NCI-H1930 (cell line): ENCODE results near the gene CRYGN.

Experiments used
- DNase-seq, 2 experiments: peaks; one replicate each; lab custom pipeline; 2025; lab: John Stamatoyannopoulos, UW

The CRYGN gene, protein sequence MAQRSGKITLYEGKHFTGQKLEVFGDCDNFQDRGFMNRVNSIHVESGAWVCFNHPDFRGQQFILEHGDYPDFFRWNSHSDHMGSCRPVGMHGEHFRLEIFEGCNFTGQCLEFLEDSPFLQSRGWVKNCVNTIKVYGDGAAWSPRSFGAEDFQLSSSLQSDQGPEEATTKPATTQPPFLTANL

DNA sequence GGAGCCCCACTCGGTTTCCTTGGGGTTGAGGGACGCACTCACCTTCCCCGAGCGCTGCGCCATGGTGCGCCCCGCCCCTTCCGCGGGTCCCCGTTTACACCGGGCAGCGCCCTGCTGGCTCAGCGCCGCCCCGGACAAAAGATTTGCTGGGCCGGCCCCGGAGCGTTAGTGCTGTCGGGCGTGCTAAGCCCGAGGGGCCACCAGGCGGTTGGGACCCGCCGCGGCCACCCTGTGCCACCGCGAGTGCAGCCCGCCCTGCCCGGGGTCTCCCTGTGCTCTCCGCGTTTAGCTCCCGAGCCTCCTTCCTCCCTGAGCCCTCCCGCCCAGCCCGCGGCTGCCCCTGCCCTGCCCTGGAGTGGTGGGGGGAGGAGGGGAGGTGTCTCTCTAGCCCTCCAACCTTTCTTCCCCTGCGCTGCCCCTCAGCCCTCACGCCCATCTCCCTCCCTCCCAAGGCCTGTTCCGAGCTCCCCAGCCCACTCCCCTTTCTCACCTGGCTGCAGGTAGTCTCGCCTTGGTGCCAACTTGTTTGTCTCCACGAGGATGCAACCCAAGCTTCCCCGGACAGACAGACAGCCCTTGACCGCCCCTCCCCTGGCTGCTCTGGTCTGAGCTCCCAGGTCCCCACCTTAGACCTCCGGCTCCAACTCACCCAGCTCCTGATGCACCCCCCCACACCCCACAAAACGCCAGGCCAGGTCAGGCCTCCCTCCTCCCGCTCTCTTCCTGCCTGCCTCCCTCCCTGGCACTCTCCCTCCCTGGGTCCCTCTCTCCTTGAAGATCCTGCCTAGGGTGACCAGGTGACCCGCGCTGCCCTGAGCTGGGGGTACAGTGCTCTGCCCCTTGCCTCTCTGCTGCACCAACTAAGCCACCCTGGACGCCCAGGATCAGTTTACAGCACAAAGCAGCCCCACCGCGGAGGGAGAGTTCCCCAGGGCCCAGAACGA lies at the start of gene CRYGN:
TSS of gene CRYGN (minus strand) at position 287 of the 944 bp plus-strand sequence. CDS start at position 63, 224 bp downstream.
- no peak for DNase-seq

DNA sequence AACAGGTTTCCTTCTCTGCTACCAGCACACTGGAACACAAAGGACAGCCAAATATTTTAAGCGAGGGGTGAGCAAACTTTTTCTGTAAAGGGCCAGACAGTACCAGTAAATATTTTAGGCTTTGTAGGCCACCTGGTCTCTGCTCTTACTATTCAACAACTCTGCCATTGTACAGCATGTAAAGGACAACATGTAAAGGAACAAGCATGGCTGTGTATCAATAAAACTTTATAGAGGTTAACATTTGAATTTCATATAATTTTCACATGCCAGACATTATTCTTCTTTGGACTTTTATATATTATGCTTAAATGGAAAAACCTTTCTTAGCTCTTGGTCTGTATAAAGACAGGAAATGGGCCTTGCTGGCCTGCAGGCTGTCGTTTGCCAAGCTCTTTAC lies 49.6 kb upstream of the CRYGN start:
- no peak for DNase-seq

DNA sequence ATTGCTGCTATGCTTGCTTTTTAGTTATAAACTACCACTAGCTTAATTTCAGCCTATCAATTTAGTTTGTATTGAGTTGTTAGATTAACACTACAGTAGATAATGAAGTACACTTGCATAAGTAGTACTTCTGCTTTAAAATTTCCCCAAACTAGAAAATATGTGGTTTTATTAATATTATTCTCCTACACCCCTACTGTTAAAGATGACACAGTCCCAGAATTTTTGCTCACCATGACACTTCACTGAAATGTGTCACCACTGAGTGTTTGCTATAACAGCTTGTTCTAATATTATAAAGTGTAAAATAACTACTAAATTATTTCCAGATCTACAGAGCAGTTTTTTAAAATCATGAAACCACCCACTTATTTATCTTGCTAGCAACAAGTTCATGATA lies 48.2 kb upstream of the CRYGN start:
- no peak for DNase-seq

DNA sequence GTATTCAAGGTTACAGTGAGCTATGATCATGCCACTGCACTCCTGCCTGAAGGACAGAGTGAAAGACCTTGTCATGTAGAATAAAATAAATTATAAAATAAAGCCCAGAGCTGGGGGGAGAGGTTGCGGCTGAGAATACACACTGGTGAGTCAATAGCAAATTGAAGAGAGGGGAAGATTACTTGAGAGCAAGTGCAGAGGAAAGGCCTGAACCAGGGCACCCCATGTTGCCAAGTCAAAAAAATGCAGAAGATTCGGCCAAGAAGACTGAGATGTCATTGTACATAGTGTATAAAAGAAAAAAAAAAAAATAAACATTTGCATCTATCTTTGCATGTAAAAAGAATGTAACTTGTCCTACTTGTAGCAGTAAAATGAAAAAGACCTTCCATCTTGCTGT lies 47.3 kb upstream of the CRYGN start:
- DNase-seq = no peak

DNA sequence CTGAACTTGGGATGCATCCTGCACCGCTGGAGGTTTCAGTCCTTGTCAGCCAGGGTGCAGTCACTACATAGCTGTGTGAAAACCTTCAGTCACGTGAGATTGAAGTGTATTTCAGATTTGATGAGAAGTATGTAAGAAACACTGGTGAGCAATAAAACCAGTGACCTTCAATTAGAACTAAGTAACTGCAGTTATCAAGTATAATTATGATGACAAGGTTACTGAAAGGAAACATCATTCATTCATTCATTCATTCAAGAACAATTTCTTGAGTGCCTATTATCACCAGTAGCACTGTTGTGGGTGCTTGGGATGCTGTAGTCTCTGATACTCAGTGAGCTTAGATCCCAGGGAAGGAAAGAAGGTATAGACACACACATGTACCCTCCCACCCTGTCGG lies 46.1 kb upstream of the CRYGN start:
- no peak for DNase-seq

DNA sequence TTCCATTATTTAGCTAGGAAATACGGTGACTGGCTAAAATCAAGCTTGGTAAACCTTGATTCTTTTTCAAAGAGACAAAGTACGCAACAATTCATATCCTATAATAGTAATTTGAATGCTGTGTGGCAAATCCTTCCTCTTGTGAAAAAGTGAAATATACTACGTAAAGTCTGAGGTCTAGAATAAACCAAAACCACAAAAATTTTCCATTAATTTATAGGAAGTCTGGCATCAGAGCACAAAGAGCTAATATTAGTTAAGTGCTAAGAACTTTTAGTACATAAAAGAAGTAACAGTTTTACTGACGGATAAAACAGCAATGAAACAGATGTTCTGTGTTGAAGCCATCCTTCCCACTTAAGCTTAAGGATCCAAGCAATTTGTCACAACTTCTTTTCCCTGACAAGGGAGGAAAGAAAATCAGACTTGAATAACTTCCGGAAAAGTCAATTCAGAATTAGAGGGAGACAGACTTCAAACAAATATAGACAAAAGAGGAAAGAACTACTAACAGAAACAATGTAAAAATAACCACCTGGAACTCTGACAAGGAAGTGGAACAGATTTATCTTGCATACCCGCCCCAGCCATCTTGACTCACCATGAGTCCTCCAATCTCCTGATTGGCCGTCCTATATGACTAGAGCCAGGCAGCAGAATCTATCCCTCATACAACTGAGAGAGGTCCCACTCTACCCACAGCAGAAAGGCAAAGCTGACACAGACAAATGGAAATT lies 45.2 kb upstream of the CRYGN start:
- DNase-seq = no peak

DNA sequence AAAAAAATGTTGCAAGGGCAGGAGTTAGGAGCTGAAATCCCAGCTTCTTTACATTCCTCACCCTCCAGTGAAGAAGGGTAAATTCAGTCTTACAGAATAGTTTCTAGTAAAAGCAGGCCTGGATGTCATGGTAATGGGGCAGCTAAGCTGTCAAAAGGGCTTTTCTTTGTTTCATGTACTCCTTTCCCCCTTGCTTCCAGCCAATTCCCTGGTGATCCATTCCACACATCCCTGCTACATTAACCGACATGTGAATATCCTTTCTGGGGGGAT lies 43.7 kb upstream of the CRYGN start:
- no peak for DNase-seq

DNA sequence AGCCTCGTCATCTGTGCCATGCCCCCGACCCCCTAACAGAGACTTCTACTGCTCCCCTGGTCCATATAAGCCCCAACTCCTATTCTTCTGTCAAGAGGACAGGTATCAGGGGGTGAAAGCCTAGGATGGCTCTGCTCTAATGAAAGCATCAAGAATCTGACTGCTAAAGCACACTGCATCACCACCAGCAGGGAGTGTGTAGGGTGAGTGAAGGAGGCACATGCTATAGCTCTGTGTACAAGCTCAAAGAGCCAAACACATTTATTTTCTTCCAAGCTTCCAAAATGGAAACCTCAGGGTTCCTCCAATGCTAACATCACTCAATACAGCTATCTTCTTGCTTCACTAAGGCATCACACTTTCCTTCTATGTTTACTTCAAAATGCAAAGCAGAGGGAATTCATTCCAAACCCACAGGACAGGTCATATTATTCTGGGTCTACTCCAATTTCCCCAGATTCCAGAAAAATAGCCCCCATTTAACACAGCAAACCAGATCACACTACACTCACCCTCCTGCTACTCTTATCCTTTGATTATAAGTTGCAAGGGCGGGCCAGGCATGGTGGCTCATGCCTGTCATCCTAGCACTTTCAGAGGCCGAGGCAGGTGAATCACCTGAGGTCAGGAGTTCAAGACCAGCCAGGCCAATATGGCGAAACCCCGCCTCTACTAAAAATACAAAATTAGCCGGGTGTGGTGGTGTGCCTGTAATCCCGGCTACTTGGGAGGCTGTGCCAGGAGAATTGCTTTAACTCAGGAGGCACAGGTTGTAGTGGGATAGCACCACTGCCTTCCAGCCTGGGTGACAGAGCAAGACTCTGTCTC lies 43.2 kb upstream of the CRYGN start:
- DNase-seq = no peak

DNA sequence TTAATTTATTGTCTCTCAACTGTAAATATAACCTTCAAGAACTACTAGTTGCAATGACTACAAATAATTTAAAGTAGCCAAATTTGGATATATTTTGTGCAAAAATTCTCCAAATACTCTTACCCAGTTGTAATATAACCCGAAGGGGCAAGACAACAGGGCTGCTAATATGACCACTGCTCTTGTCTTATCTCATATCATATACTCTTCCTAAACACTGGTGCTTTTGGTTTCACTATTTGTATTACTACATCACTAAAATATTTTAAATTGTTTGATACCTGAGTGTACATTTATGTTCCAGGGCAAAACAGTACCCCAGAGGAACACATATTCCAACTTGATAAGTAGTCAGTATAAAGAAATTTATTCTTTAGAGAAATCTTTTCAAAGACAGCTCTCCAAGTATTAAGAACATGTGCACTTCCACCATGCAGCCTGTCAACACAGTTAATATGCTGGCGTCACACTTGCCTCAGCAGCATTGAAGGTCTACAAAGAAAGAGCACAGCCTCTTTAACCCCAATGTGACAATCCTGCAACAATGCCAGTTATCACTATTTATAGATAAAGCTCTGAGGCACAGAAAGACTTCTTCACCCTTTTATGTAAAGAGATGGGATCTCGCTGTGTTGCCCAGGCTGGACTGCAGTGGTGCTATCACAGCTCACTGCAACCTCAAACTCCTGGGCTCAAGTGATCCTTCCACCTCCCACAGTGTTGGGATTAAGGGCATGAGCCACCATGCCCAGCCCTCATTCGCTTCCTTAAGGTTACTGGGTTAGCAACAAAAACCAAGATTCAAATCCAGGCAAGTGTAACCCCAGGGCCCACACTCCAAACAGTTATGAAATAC lies 41.9 kb upstream of the CRYGN start:
- DNase-seq = no peak

DNA sequence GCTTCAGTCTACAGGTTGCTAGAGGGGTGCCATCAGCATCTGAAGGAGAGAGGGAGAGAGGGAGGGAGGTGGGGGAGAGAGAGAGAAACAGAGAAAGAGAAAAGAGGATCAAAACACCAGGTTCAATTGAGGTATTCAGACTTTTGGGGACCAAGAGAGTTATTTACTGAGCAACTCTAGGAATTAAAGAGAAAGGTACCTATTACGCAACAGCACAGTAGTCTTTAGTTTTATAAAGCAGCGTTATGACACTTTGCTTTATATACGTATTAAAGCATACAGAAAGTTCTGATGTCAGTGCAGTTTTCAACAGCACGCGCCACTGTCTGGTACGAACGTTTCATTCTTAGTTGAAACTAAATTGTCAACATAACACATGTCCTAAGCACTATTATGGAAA lies 37.9 kb upstream of the CRYGN start:
- no peak for DNase-seq

DNA sequence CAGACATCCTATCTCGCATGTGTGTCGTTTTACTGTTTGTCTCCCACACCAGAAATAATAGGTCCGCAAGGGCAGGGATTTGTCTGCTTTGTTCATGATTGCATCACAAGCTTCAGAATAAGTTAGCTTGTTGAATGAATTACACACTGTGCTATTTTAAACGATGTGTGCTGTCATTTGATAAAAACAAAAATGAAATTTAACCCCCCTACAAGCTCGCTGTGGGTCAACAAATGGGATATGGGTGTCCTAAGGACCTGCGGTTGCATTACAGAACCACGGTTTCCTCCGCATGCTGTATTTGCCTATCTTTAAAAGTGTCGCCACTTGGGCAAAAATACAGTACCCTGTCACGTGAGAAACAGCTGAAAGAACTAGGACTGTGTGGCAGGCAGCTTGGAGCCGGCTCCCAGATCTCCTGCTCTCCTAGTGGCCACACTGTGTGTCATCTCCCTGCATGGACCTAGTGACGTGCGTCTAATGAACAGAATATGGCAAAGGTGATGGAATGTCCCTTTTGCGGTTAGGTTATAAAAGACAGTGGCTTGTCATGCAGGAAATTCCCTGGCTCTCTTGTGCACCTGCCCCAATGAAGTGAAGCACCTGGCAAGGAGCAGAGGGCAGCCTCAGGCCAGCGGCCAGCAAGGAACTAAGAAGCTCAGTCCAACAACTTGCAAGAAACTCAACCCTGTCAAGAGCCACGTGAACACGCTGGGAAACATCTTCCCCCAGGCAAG lies 32.9 kb upstream of the CRYGN start:
- DNase-seq = no peak

DNA sequence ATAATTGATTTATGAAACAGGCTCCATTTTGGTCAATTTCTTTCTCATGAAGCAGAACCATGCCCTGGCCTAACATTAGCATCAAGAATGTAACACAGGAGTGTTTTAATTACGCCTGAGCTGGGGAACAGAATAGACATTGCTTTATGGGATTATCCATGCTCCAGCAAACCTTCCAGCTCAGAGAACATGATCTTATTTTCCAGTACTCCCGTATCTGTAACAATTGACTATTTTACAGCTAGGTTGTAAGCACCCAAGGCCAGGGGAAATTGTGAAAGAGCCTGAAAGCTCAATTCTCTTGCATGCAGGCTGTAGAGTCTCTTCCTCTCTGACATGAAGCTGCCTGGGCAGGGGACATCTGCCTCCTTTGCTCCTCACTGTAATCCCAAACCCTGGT lies 30.8 kb upstream of the CRYGN start:
- DNase-seq = no peak

DNA sequence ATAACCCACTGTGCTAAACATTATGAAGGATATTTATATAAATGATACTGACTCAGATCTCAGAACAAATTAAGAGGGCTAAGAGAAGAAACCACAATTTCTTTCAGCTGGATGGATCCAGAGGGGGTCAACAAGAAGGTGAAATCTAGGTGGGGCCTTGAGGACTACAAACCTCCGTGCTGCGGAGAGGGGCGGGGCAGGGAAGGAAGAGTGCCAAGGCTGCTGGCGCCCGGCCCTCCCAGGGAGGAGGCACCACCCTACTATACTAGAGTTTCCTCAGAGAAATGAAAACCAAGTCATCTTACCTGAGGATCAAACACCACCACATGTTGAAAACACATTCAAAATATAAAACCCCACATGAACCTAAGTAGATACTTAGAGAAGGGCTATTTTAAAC lies 29.3 kb upstream of the CRYGN start:
- DNase-seq = no peak

DNA sequence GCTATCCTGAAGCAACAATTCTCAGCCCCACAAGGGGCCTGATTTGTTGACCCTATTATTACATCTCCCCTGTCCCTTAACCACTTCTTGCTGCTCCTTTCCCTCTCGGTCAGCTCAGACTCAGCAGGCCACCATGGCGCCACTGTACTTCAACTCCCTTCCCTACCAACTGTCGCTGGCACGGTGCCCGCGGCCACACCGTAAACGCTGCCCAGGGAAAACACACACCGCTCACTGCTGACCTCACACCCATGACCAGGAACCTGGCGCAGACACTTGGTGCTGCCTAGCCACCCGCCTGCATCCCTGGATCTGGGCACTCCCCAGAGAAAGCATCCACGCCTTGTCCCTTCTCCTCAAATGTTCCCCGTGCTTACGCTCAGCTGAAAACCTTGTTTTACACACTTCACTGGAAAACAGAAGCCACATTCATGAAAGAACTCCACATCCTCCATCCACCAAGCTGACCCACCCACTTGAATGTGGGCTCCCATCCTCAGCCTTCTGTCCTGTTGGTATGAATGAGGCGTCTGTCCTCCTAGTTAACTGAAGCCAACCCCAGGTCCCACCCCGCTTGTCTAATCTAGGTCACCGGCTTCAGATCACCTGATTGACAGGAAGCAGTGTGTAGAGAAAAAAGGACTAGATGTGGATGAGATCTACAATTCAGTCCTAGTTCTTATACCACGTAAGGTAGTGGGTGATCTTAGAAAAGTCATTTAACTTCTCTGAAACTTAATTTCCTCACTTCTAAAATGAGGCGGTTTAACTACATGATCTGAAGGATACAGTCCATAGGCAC lies 28.5 kb upstream of the CRYGN start:
- DNase-seq = no peak

DNA sequence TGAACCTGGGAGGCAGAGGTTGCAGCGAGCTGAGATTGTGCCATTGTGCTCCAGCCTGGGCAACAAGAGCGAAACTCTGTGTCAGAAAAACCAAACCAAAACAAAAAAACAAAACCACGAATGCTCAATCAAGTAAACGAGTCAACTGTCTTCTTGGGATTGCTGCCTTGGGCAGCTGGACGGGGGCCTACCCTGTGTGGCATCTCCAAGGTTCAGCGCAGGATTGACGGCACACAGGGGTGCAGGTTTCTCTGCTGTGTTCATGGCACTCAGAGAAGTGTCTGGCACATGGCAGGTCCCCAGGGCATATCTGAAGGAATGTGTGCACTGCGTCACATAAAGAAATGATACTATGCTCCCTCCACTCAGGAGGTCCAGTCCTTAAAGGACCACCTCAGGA lies 25.2 kb upstream of the CRYGN start:
- DNase-seq = no peak

DNA sequence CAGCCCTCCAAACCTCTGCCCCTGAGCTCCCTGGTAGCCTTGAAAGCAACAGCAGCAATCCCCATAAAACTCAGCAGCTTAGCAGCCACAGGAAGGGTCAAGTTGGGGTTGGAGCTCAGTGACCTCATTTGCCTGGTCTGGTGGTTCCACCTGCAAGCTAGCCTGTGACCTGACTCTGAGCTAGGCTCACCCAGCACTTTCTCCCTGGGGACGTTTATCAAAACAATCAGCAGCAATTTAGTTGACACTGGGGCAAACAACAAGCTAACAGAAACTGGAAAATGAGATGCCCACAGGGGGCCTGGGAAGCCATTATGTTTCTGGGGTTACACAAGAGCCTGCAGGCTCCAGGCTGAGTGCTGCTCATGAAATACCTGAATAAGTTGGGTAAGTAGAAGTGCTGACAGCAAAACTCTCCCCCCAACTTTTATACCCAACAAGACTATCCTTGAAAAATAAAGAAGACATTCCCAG lies 22.4 kb upstream of the CRYGN start:
- DNase-seq = no peak

DNA sequence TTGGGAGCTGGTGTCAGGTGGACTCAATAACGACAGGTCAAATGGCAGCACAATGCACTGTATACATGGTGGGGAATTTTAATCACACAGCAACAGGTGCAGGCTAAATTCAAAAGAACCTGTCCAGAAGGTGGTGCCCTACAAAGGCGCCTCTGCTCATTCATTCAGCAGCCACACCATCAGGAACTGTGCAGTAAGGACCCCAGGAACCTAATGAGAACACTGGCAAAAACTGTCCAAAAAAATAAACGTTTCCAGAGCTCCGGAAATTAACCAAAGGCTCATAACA lies 21.9 kb upstream of the CRYGN start:
- no peak for DNase-seq

DNA sequence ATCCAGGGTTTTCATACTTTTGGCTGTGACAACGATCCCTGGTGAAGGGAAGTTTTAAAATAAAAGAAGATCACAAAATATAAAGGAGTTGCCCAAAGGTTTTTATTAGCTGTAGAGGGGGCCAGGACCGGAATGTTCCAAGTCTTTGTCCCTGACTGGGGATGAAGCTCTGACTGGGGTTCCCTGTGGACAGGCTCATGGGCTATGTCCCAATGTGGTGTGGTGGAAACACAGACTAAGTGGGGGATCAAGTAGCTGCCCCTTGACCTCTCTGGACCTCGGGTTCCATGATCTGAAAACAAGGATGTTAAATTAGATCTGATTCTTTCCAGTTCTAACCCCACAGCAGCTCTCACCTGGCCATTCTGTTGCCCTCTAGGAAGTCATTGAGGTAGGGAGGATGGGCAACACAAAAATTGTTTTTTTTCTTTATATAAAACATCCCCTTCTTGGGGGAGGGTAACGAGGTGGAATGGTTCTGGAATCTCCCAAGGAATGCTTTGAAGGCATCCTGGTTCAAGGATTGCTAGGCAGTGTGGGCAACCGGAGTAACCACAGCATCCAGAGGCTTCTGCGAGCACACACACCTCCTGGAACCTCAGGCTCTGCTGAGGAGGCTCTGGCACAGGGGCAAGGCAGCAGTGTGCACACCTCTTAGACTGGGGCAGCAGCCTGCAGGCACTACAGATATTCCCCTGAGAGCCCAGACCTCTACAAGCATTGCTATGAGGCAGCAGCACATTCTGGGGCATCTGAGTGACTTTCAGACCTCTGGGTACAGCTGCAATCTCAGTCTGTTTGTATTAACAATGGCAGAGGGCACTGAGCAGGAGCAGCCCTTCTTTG lies 21.4 kb upstream of the CRYGN start:
- DNase-seq = no peak

DNA sequence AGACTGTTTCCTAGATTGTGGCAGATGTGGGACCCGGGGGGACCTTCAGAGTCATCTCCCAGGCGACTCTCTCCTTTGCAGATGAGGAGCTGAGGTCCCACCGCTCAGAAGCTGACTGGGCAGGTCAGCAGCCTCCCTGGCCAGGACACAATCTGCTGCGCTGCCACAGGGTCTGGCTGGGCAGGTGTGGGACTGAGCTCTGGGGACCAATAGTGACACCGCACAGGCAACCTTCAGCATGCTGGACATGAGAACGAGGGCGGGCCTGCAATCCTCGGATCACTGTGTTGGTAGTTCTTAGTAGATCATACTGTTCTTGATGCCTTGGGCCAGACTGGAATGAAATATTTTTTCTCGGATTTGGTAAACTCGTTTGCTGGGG lies 20.5 kb upstream of the CRYGN start:
- no peak for DNase-seq
